ENCODE measurements around the gene CST1. TPM values are rescaled to one million over a fixed set of nuclear protein-coding genes. Genes with fewer than 3 reads are reported as not detected.
"Not testable (repeated sequence)": the region's sequence is repeated elsewhere in the genome, so short reads cannot be mapped to it uniquely, and the experiment has no call there.

The CST1 gene
- total RNA-seq, 1 donor from 2014 or later = not detected

DNA sequence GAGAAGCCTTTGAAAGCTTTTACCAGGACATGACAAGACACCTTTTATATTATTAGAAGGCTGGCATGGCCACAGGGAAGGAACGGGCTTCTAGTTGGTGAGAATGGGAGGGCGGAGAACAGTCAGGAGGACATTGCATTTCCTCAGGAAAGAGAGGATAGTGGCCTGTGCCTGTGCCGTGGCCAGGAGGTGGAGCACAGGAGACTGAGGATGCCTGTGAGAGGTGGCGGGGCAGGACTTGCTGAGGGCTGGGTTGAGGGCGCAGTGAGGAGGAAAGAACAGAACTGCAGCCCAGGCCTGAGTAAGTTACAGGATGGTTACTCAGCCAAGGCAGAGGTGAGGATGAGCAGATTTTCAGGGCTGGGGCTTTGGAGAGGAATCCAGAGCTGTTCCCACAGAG lies 27.9 kb downstream of the CST1 start:
- not testable (repeated sequence) for H3K9me3 ChIP-seq (ENCODE audit: control insufficient read depth in 3 of 3, low read length in 3 of 3); H3K9ac ChIP-seq (ENCODE audit: low read depth in 1 of 3, low read length in 3 of 3); H3K4me3 ChIP-seq (ENCODE audit: low read length in 3 of 3); H3K36me3 ChIP-seq (ENCODE audit: control insufficient read depth in 3 of 3, insufficient read depth in 3 of 3, low read length in 3 of 3); H3K27ac ChIP-seq (ENCODE audit: low read depth, low read length); H3K4me1 ChIP-seq (ENCODE audit: control insufficient read depth in 3 of 3, insufficient read depth in 3 of 3, low read length in 3 of 3); H3K27me3 ChIP-seq (ENCODE audit: control insufficient read depth in 3 of 3, insufficient read depth in 3 of 3, low read length in 3 of 3)

GRCh38 chr20:23721962-23722361 lies 28.8 kb downstream of the CST1 start:
- H3K36me3 ChIP-seq (ENCODE audit: control insufficient read depth in 3 of 3, insufficient read depth in 3 of 3, low read length in 3 of 3) = no peaks in the 10 kb centered on the region

DNA sequence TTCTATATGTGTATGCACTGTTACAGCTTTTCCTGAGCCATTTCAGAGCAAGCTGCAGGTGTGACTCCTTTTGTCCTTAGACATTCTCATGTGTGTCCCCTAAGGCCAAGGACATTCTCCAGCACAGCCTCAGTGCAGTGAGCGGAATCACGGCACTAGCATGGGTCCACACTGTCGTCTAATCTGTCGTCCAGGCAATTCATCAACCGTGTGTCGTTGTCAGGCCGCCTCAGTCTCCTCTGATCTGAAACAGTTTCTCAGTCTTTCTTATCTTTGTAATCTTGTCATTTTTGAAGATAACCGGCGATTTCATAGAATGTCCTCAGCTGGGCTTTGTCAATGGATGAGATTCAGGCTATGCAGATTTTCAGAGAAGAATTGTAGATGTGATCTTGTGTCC lies 31.4 kb downstream of the CST1 start:
- not testable (repeated sequence) for H3K9ac ChIP-seq (ENCODE audit: low read depth in 1 of 3, low read length in 3 of 3); H3K36me3 ChIP-seq (ENCODE audit: control insufficient read depth in 3 of 3, insufficient read depth in 3 of 3, low read length in 3 of 3); H3K4me1 ChIP-seq (ENCODE audit: control insufficient read depth in 3 of 3, insufficient read depth in 3 of 3, low read length in 3 of 3); H3K27ac ChIP-seq (ENCODE audit: low read depth, low read length); H3K27me3 ChIP-seq (ENCODE audit: control insufficient read depth in 3 of 3, insufficient read depth in 3 of 3, low read length in 3 of 3); H3K9me3 ChIP-seq (ENCODE audit: control insufficient read depth in 3 of 3, low read length in 3 of 3); H3K4me3 ChIP-seq (ENCODE audit: low read length in 3 of 3)

More at GRCh38 chr20:23721962-23722361, 28.8 kb downstream of the CST1 start:
- H3K27me3 ChIP-seq (ENCODE audit: control insufficient read depth in 3 of 3, insufficient read depth in 3 of 3, low read length in 3 of 3) = no peaks in the 10 kb centered on the region
- H3K4me1 ChIP-seq (ENCODE audit: control insufficient read depth in 3 of 3, insufficient read depth in 3 of 3, low read length in 3 of 3) = no peaks in the 10 kb centered on the region
- H3K27ac ChIP-seq (ENCODE audit: low read depth, low read length) = no peak overlapping the region
- H3K4me3 ChIP-seq (ENCODE audit: low read length in 3 of 3) = no peak overlapping the region
- H3K9ac ChIP-seq (ENCODE audit: low read depth in 1 of 3, low read length in 3 of 3) = no peak overlapping the region
- H3K9me3 ChIP-seq (ENCODE audit: control insufficient read depth in 3 of 3, low read length in 3 of 3) = no peaks in the 10 kb centered on the region

DNA sequence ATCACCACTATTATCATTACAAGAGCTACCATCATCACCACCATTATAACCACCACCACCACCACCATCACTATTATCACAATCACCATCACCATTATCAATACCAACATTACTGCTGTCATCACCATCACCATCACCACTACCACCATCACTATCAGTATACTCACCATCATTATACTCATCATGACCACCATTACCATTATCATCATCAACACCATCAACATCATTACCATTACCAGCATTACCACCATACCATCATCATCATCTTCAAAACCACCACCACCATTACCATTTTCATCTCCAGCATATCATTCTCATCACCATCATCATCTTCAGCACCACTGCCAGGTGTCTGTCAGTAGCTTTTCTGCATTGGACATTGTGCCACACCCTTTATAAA lies 39.0 kb downstream of the CST1 start:
- H3K9me3 ChIP-seq (ENCODE audit: control insufficient read depth in 3 of 3, low read length in 3 of 3); H3K27ac ChIP-seq (ENCODE audit: low read depth, low read length); H3K9ac ChIP-seq (ENCODE audit: low read depth in 1 of 3, low read length in 3 of 3); H3K27me3 ChIP-seq (ENCODE audit: control insufficient read depth in 3 of 3, insufficient read depth in 3 of 3, low read length in 3 of 3); H3K4me1 ChIP-seq (ENCODE audit: control insufficient read depth in 3 of 3, insufficient read depth in 3 of 3, low read length in 3 of 3); H3K36me3 ChIP-seq (ENCODE audit: control insufficient read depth in 3 of 3, insufficient read depth in 3 of 3, low read length in 3 of 3); H3K4me3 ChIP-seq (ENCODE audit: low read length in 3 of 3): not testable (repeated sequence)

GRCh38 chr20:23710771-23711170 lies 40.0 kb downstream of the CST1 start:
- Histone ChIP-seq H3K9ac (ENCODE audit: low read depth in 1 of 3, low read length in 3 of 3) (no peak overlapping the region), H3K27me3 (ENCODE audit: control insufficient read depth in 3 of 3, insufficient read depth in 3 of 3, low read length in 3 of 3) (no peaks in the 10 kb centered on the region), H3K9me3 (ENCODE audit: control insufficient read depth in 3 of 3, low read length in 3 of 3) (no peaks in the 10 kb centered on the region), H3K4me1 (ENCODE audit: control insufficient read depth in 3 of 3, insufficient read depth in 3 of 3, low read length in 3 of 3) (no peaks in the 10 kb centered on the region), H3K36me3 (ENCODE audit: control insufficient read depth in 3 of 3, insufficient read depth in 3 of 3, low read length in 3 of 3) (no peaks in the 10 kb centered on the region), H3K4me3 (ENCODE audit: low read length in 3 of 3) (no peak overlapping the region), H3K27ac (ENCODE audit: low read depth, low read length) (no peak overlapping the region)

- no peaks in the 10 kb centered on the region for H3K36me3 ChIP-seq (ENCODE audit: control insufficient read depth in 3 of 3, insufficient read depth in 3 of 3, low read length in 3 of 3)
- peaks cover 2 to 3% (median 3%) of the 10 kb centered on the region in 3 donors for H3K27me3 ChIP-seq (ENCODE audit: control insufficient read depth in 3 of 3, insufficient read depth in 3 of 3, low read length in 3 of 3)
- no peaks in the 10 kb centered on the region for H3K4me1 ChIP-seq (ENCODE audit: control insufficient read depth in 3 of 3, insufficient read depth in 3 of 3, low read length in 3 of 3)
- no peak overlapping the region for H3K4me3 ChIP-seq (ENCODE audit: low read length in 3 of 3)
- H3K9ac ChIP-seq (ENCODE audit: low read depth in 1 of 3, low read length in 3 of 3) = no peak overlapping the region
- no peaks in the 10 kb centered on the region for H3K9me3 ChIP-seq (ENCODE audit: control insufficient read depth in 3 of 3, low read length in 3 of 3)
- no peak overlapping the region for H3K27ac ChIP-seq (ENCODE audit: low read depth, low read length)
Measured at GRCh38 chr20:23705895-23706294, 44.8 kb downstream of the CST1 start.

GRCh38 chr20:23702021-23702420 lies 48.7 kb downstream of the CST1 start:
- H3K4me3 ChIP-seq (ENCODE audit: low read length in 3 of 3) = no peak overlapping the region

GRCh38 chr20:23700931-23701330 lies 49.8 kb downstream of the CST1 start:
- H3K27me3 ChIP-seq (ENCODE audit: control insufficient read depth in 3 of 3, insufficient read depth in 3 of 3, low read length in 3 of 3) = peaks cover 3 to 5% (median 4%) of the 10 kb centered on the region in 3 donors
- H3K9me3 ChIP-seq (ENCODE audit: control insufficient read depth in 3 of 3, low read length in 3 of 3) = no peaks in the 10 kb centered on the region
- no peak overlapping the region for H3K9ac ChIP-seq (ENCODE audit: low read depth in 1 of 3, low read length in 3 of 3)
- H3K4me1 ChIP-seq (ENCODE audit: control insufficient read depth in 3 of 3, insufficient read depth in 3 of 3, low read length in 3 of 3) = no peaks in the 10 kb centered on the region
- no peak overlapping the region for H3K4me3 ChIP-seq (ENCODE audit: low read length in 3 of 3)
- no peaks in the 10 kb centered on the region for H3K36me3 ChIP-seq (ENCODE audit: control insufficient read depth in 3 of 3, insufficient read depth in 3 of 3, low read length in 3 of 3)
- no peak overlapping the region for H3K27ac ChIP-seq (ENCODE audit: low read depth, low read length)

More at GRCh38 chr20:23702021-23702420, 48.7 kb downstream of the CST1 start:
- Histone ChIP-seq H3K27me3 (ENCODE audit: control insufficient read depth in 3 of 3, insufficient read depth in 3 of 3, low read length in 3 of 3) (peaks cover 3 to 5% (median 4%) of the 10 kb centered on the region in 3 donors), H3K27ac (ENCODE audit: low read depth, low read length) (no peak overlapping the region), H3K9me3 (ENCODE audit: control insufficient read depth in 3 of 3, low read length in 3 of 3) (no peaks in the 10 kb centered on the region), H3K36me3 (ENCODE audit: control insufficient read depth in 3 of 3, insufficient read depth in 3 of 3, low read length in 3 of 3) (no peaks in the 10 kb centered on the region), H3K4me1 (ENCODE audit: control insufficient read depth in 3 of 3, insufficient read depth in 3 of 3, low read length in 3 of 3) (no peaks in the 10 kb centered on the region), H3K9ac (ENCODE audit: low read depth in 1 of 3, low read length in 3 of 3) (no peak overlapping the region)

GRCh38 chr20:23697947-23698346 lies 52.8 kb downstream of the CST1 start:
- no peak overlapping the region for H3K4me3 ChIP-seq (ENCODE audit: low read length in 3 of 3)
- no peaks in the 10 kb centered on the region for H3K36me3 ChIP-seq (ENCODE audit: control insufficient read depth in 3 of 3, insufficient read depth in 3 of 3, low read length in 3 of 3)
- H3K4me1 ChIP-seq (ENCODE audit: control insufficient read depth in 3 of 3, insufficient read depth in 3 of 3, low read length in 3 of 3) = peaks cover 0 to 2% (median 0%) of the 10 kb centered on the region in 3 donors
- H3K27ac ChIP-seq (ENCODE audit: low read depth, low read length) = no peak overlapping the region
- no peak overlapping the region for H3K9ac ChIP-seq (ENCODE audit: low read depth in 1 of 3, low read length in 3 of 3)
- peaks cover 3 to 5% (median 4%) of the 10 kb centered on the region in 3 donors for H3K27me3 ChIP-seq (ENCODE audit: control insufficient read depth in 3 of 3, insufficient read depth in 3 of 3, low read length in 3 of 3)
- no peaks in the 10 kb centered on the region for H3K9me3 ChIP-seq (ENCODE audit: control insufficient read depth in 3 of 3, low read length in 3 of 3)

Data from skeletal muscle tissue (tissue), 4 donors.